Colonic mucosa (tissue), 4 donors: ENCODE results near the gene CTSA. TPM values are rescaled to one million over a fixed set of nuclear protein-coding genes. Genes with fewer than 3 reads are reported as not detected.
A peak's percentile ranks its signal among the peaks of the same experiment; 100 is the strongest.

Experiments
- DNase-seq: peaks from one replicate; pipeline ENCODE4 v3.0.0-alpha.2; 2020
- H3K27ac ChIP-seq: fragments of 200-600 bp; one replicate; pipeline ENCODE4 v1.8.0; 2021
- H3K27me3 ChIP-seq: fragments of 200-600 bp; one replicate; pipeline ENCODE4 v1.8.0; 2021
- H3K36me3 ChIP-seq: fragments of 200-600 bp; one replicate; pipeline ENCODE4 v1.8.0; 2021
- H3K4me1 ChIP-seq: fragments of 200-600 bp; one replicate; pipeline ENCODE4 v1.8.0; 2021; ENCODE audit warnings: mild to moderate bottlenecking
- H3K4me3 ChIP-seq: fragments of 200-600 bp; one replicate; pipeline ENCODE4 v1.8.0; 2021
- H3K9ac ChIP-seq, 2 donors: one replicate each; pipeline ENCODE4 v1.7.0; 2013; ENCODE audit warnings: control low read depth in 2 of 2, low read depth in 2 of 2, low read length in 2 of 2
- H3K9me3 ChIP-seq: fragments of 200-600 bp; one replicate; pipeline ENCODE4 v1.8.0; 2021
- CTCF ChIP-seq: fragments of 200-600 bp; IDR thresholded peaks from one replicate; pipeline ENCODE4 v1.8.0; 2022; ENCODE audit warnings: antibody characterized with exemption, mild to moderate bottlenecking
- intact Hi-C: fragments of 100-400 bp; cut with DNase I; formaldehyde crosslinking; loops from one replicate; pipeline ENCODE4 v1.14.1; 2022
- total RNA-seq, 2 donors: library from RNA; stranded (reverse); fragmentation: NEBNext Ultra II Directional in 1 of 2; extraction: Animal tissue kit (Norgen Biotek cat#: 25700) in 1 of 2; gene quantifications; one replicate each; pipeline ENCODE4 v1.2.1, GENCODE V29; 2021
- donor health status: healthy.
- donor health status: DM: no; HTN: no; CAD: no.
- donor health status: DM: no; HTN: no; CAD: no.

The CTSA gene
- total RNA-seq, 2 donors from 2014 or later, result 273 to 366 TPM

GRCh38 chr20:45892828-45893500 is 1.8 kb downstream of the CTSA start:
- Histone ChIP-seq H3K27ac (peak overlapping the region; percentile 71), H3K9me3 (no peaks in the 10 kb centered on the region), H3K9ac (peak overlapping the region; percentile 40 to 86), H3K4me3 (no peak overlapping the region), H3K27me3 (no peaks in the 10 kb centered on the region), H3K4me1 (peaks cover 18% of the 10 kb centered on the region), H3K36me3 (peaks cover 13% of the 10 kb centered on the region)
- peak; percentile 81 for DNase-seq
- TF ChIP-seq CTCF, result no peak
- intact Hi-C loops, result loop anchor here (5.0 kb wide), 2 partner anchors 39 to 69 kb away; partner anchors contain the start of gene PCIF1

- H3K27ac ChIP-seq, result no peak overlapping the region
- H3K4me1 ChIP-seq, result peaks cover 18% of the 10 kb centered on the region
- intact Hi-C loops, result loop anchor here (5.0 kb wide), 2 partner anchors 38 to 68 kb away; partner anchors contain the start of gene PCIF1
- no peak for TF ChIP-seq CTCF
- no peak overlapping the region for H3K9ac ChIP-seq
- no peaks in the 10 kb centered on the region for H3K9me3 ChIP-seq
- no peak overlapping the region for H3K4me3 ChIP-seq
- peaks cover 13% of the 10 kb centered on the region for H3K36me3 ChIP-seq
- DNase-seq, result no peak
- no peaks in the 10 kb centered on the region for H3K27me3 ChIP-seq
These were observed 2.7 kb downstream of the CTSA start for GRCh38 chr20:45893831-45894230.

DNA sequence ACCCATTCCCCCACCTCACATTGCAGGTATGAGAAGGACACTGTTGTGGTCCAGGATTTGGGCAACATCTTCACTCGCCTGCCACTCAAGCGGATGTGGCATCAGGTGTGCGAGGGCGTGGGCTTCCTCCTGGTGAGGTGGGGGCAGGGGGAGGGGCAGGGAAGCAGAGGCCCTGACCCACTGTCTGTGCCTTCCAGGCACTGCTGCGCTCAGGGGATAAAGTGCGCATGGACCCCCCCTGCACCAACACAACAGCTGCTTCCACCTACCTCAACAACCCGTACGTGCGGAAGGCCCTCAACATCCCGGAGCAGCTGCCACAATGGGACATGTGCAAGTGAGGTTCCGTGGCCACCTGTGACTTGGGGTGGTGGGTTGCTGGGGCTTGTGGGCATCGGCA is 3.7 kb downstream of the CTSA start:
- no peak overlapping the region for H3K4me3 ChIP-seq
- DNase-seq, result no peak
- intact Hi-C loops, result loop anchor here (5.0 kb wide), 2 partner anchors 38 to 68 kb away; partner anchors contain the start of gene PCIF1
- no peak overlapping the region for H3K27ac ChIP-seq
- no peaks in the 10 kb centered on the region for H3K9me3 ChIP-seq
- H3K4me1 ChIP-seq, result peaks cover 18% of the 10 kb centered on the region
- no peak overlapping the region for H3K9ac ChIP-seq
- no peaks in the 10 kb centered on the region for H3K27me3 ChIP-seq
- TF ChIP-seq CTCF, result no peak
- H3K36me3 ChIP-seq, result peaks cover 13% of the 10 kb centered on the region

DNA sequence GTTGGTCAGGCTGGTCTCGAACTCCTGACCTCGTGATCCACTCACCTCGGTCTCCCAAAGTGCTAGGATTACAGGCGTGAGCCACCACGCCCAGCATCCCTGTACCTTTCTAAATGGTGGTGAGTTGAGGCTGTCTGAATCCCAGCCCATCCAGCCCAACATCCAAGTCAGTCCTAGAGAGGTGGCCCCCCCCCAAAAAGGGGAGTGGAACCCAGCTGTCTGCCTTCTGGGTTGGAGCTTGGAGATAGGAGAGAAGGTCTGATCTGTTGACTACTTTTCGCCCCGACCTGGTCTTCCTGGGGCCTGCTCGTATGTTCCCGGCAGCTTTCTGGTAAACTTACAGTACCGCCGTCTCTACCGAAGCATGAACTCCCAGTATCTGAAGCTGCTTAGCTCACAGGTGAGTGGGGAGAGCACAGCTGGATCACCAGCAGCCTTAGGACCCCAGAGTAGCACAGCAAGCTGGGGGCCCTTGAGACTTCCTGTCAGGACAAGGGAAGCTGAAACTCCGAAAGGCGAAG is 5.6 kb downstream of the CTSA start:
- intact Hi-C loops, result no loop called here
- Histone ChIP-seq H3K36me3 (peaks cover 13% of the 10 kb centered on the region), H3K9me3 (no peaks in the 10 kb centered on the region)

GRCh38 chr20:45897289-45897688 is 6.2 kb downstream of the CTSA start:
- Histone ChIP-seq H3K9ac (no peak overlapping the region), H3K9me3 (no peaks in the 10 kb centered on the region), H3K4me1 (peaks cover 12% of the 10 kb centered on the region), H3K27me3 (no peaks in the 10 kb centered on the region), H3K4me3 (no peak overlapping the region), H3K27ac (no peak overlapping the region), H3K36me3 (peaks cover 13% of the 10 kb centered on the region)
- intact Hi-C loops, result no loop called here
- no peak for TF ChIP-seq CTCF
- DNase-seq, result no peak

More for the DNA sequence above, 5.6 kb downstream of the CTSA start:
- H3K9ac ChIP-seq, result no peak overlapping the region
- H3K4me1 ChIP-seq, result peaks cover 18% of the 10 kb centered on the region
- no peak for DNase-seq
- H3K4me3 ChIP-seq, result no peak overlapping the region
- H3K27me3 ChIP-seq, result no peaks in the 10 kb centered on the region
- H3K27ac ChIP-seq, result no peak overlapping the region
- TF ChIP-seq CTCF, result no peak
